Stimulated activated CD4-positive, alpha-beta T cell treated with anti-CD3 and anti-CD28 coated beads, Interleukin-1b, Interleukin-23, amount 100 ng/mL, for 24 hours (primary cell): ENCODE data around the gene GSC.
"Not testable (repeated sequence)": the region's sequence is repeated elsewhere in the genome, so short reads cannot be mapped to it uniquely, and the experiment has no call there.

Experiments
- DNase-seq, 4 experiments: peaks; one replicate each; pipeline ENCODE4 v3.0.0-alpha.2; 2020; ENCODE audit warnings: low read depth in 4 of 4, low spot score in 1 of 4

Gene GSC

DNA sequence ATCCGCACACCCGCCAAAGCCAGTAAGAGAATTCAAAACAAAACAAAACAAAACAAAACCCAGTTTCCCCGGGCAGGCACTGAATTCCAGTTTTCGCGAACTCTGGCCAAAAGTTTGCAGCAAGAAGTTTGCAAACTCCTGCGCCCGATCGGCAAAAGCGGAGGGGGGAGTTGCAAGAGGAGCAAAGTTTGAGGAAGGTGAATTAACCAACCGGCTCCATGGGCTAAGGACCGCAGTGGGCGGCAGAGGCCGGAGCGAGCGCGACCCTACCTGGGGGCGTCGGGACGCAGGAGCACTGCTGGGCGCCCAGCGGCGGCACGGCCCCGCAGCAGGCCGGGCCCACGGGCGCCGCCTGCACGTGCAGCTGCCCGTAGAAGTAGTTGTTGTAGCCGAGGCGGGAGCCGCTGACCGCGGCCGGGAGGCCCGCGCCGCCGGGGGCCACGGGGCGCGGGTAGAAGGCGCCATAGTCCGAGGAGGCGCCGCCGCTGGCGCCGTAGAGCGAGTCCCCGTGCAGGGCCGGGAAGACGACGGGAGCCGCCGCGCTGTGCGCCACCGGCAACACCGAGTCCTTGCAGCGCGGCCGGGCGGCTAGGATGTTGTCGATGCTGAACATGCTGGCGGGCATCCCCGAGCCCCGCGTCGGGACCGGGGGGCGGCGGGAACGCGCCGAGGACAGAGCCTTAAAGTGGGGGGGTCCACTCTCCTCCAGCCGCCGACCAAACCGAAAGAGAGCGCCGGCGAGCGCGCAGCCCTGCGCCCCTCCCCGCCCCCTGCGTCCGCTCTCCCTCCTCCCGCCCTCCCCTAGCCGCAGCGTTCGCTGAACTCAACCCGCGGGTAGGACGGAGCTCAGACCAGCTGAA, at the start of gene GSC:
GSC (minus strand) TSS at position 723 of the 860 bp plus-strand sequence; CDS start at position 625, 98 bp downstream.
- DNase-seq: no peak

DNA sequence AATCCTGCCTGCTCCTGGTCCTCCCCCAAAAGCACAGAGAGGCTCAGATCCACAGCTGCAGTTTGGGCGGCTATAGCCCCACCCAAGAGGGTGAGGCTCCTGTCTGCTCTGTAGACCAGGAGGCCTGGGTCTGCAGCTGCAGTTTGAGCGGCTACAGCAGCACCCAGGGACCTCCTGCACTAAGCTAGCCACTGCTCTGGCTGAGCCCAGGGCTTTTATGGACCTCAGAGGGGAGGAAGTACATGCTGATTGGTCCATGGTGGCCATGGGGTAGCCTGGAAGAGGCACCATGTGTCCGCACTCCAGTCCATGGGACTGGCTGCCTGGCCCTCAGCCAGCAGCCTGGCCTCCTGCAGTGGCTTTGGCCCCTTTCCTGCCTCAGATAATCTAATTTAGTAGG, 49.6 kb upstream of the GSC start:
- no peak for DNase-seq

DNA sequence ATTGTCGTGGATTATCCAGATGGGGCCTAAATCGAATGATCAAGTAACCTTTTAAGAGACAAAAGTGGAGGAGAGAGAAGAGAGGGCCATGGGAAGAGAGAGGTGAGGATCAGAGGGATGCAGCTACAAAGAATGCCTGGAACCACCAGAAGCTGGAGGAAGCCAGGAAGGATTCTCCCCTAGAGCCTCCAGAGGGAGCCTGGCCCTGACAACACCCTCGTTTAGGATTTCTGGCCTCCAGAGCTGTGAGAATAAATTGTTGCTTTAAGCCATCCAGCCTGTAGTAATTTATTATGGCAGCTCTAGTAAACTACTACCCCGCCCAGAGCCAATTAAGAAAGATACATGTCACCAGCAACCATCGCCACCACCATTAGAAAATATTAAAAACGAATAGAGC, 46.2 kb upstream of the GSC start:
- DNase-seq: no peak

- no peak for DNase-seq
Measured at GRCh38 chr14:94805680-94806288, 35.9 kb upstream of the GSC start.

- no peak for DNase-seq
Measured at GRCh38 chr14:94801225-94801624, 31.3 kb upstream of the GSC start.

- DNase-seq: not testable (repeated sequence)
Measured at GRCh38 chr14:94800764-94801163, 30.9 kb upstream of the GSC start.

DNA sequence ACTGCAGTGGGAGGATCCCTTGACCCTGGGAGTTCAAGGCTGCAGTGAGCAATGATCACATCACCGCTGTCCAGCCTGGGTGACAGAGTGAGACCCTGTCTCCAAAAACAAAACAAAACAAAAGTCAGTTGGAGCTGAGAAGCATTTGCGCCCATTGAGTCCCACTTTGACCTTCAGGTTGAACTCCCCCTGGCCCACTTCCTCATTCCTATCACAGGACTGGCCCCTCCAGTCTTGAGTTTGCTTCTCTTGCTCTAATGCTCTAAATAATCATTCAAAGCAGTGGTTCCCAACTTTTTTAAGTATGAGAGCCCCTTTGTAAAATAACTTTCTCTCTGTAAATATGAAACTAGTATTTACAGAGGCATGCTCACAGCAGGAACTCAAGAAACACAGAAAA, 28.0 kb upstream of the GSC start:
- no peak for DNase-seq

DNA sequence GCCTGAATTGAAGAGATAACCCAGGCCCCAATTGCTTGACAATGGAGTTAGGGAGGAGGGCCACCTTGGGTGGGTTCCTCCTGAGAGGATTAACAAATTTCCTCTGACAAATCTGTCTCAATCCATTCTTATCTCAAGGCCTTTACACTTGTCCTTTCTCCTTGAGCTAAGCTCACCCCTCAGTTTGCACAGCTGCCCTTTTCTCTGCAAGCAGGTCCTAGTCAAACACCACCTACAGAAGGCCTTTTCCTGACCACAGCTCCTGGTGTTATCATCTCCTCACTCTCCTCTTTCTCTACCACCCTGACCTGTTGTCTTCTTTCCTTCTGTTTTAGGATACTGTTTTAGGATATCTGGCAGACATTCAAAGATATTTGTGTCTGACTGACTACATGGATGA, 26.4 kb upstream of the GSC start:
- DNase-seq: no peak

- no peak for DNase-seq
Measured at GRCh38 chr14:94795372-94795771, 25.5 kb upstream of the GSC start.

DNA sequence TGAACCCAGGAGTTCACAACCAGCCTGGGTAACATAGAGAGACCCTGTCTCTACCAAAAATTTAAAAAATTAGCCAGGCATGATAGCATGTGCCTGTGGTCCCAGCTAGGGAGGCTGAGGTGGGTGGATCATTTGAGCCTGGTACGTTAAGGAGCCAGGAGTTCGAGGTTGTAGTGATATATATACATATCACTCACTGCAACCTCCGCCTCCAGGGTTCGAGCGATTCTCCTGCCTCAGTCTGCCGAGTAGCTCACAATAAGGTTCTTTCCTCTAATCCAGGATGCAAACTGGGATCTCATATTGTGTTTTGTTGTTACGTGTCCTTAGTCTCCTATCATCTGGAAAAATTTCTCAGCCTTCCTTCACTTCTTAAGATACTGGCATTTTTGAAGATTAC, 24.0 kb upstream of the GSC start:
- no peak for DNase-seq

- DNase-seq: no peak
Measured at GRCh38 chr14:94787655-94788054, 17.7 kb upstream of the GSC start.

- no peak for DNase-seq
Measured at GRCh38 chr14:94787092-94787491, 17.2 kb upstream of the GSC start.

DNA sequence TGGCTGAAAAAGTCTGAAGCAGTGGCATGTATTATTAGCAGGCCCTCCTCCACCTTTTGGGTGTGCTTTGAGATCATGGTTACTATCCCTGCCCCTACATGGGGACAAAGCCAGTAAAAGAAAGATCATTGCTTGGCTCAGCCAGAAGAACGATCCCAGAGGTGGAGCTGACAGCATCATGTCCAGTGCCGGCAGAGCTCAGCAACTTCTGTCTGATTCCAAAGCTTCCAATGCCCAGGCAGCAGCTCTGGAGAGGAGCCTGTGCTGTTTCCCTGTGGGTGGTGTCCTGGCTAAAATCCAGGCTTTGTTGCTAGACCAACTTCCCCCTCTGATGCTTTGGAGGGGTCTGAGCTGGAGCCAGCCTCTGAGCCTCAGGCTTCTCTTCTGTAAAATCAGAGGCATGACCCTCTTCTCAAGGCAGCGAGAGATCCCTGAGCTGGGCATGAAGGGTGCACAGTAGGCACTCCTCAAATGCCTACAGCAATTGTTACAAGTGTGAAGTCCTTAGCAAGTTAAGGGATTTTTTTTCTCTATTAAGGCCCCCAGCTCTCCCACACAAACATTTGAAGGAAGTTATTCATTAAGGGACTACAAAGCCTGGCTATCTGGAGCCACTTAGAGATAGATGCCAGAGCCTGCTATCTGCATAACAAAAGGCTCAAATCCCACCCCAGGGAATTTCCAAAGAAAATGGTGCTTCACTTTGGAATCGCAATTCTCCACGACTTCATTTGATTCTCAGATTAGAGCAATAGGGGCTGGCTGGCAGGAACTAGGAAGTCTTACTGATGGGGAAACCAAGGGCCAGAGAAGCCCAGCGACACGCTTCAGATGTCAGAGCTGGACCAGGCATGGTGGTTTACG, 10.9 kb upstream of the GSC start:
- DNase-seq: no peak

DNA sequence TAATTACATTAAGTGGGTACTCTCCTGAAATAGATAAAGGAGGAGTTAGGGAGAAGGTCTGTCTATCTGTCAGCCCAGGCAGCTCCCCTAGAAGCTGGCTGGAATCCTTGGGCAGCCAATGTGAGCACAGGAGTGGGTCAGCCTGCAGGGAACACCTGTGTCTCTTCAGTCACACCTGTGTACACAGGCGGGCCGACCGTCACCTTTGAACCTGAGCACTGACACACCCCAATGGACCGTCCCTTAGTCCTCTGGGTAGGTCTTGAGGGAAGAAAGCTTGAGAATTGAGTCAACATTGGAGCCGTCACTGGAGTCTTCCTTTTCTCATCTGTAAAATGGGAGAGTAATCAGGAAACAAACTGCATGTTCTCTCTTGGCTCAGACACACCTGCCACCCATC, 9.8 kb upstream of the GSC start:
- no peak for DNase-seq

DNA sequence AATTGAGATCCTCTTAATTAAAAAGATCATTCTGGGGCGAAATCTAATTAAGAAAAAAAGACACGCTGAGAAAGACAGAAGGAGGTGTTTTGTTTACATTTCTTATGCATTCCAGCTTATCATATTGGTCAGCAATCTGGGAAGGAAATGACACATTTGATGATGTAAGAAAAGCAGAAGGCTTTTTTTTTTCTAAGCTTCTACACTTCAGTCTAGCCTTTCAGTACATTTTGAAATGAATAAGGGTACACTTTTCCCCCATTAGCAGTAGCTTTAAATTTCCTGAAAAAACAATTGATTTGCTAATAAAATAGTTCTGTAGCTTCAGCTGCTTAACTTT, 5.9 kb upstream of the GSC start:
- no peak for DNase-seq

DNA sequence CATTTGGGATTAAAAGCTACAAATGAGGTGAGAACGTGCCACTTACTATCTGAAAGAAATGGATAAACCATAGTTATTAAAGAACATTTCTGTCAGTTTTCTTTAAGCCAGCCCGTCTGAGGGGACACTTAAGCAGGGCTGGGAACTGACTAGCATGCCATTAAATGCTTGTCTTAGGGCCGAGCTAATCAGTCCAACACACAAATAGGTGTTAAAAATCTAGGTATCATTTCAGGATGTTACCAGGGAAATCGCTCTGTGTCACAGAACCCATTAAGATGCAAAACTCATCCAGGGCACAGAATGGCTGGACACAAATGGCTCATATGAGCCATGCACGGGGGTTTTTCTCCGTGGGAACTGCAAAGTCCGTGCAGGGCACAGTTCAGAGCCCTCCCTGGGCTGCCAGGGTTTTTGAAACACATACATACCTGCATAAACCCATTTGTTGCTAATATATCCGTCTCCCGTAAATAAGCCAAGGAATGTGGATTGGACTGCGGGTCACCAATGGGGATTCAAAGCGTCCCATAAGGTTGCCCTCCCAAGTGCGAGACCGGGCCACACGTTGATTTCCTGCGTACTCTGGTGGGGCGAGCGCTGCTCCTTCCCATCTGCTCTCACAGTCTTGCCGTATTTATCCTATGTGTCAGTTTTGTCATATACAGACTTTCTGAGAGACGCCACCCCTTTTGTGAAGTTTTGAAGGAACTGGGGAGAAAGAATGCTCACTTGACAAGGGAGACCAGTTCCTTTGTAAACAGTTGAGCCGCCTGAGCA, 5.4 kb upstream of the GSC start:
- DNase-seq: no peak

DNA sequence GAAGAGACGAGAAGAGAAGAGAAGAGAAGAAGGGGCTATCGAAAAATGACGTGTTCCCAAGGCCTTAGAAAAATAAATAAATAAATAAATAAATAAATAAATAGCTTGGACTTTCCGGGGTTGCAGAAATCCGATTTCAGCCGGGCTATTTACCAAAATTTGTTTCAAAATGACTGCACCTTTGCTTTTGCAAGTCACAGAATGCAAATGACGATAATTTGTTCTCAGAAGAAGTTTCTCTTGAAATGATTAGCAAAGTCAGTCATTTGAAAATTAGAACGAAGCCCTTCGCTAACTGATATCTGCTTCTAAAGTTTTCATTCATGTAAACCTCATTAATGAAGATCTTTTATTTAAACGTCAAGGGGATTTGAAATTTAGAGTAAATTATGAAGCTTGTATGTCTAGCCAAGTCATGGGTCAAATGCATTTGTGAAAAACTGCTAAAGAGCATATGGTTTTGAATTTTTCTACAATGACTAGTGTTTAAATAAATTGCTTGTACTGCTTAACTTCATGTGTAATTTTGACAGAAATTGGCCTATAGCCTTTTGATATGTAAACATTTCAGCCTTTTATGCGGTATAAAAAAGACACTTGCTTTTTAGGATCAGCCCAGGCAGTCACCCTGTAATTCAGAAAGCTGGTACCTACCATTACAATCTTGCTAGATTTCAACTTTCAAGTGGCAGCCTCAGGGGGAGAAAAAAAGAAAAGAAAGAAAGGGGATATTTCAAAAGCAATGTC, 4.6 kb upstream of the GSC start:
- no peak for DNase-seq

- no peak for DNase-seq
Measured at GRCh38 chr14:94773655-94774343, 3.9 kb upstream of the GSC start.

DNA sequence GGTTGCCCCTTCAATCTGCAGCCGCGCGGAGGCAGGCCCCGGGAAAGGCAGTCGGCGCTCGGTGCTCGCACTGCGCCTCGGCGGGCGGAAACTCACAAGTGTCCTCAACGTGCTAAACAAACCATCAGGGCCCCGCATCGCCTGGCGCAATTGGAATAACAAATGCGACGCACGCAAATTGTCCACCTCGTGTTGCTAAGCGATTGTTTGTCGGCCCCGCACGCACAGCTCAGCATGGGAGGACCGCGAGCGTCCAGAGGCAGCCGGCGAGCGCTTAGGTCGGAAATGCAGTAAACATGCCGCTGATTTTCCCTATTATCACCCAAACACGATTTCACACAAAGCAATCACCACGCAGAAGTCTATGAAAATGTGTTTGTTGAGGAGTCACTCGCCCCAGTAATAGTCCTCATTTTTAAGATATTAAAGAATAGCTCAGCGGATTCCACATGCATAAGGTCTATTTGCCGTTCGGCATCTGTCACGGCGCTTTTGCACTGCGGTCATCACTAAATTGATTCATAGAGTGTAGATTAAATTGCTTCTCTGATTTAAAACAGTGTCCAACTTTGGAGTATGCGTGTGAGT, 3.2 kb upstream of the GSC start:
- no peak for DNase-seq

DNA sequence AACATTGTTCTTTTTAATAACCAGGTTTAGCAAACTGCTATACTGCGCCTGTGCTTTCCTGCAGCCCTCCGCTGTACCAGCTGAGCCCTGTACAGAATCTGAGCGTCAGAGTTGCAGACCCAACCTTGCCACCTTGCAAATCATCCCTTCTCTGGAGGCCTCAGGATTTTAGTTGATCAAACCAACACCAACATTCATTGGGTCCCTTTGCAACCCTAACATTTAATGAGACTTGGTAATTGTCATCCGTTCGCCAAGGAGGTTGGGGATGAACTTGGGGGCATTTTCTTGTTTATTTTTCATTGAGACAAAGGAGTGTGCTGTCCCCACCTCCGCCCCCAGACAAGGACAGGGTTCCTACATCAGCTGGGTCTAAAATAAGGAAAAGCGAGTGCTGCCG, 2.6 kb upstream of the GSC start:
- DNase-seq: no peak
